Activated B cell treated with CpG ODN at 0.5 μM for 24 hours (primary cell): ENCODE results near the gene UPF1. TPM values are rescaled to one million over a fixed set of nuclear protein-coding genes. Genes with fewer than 3 reads are reported as not detected.

Experiments
- ATAC-seq: fragments of 200-7000 bp; cut with Tn5 transposase; one replicate; pipeline ENCODE4 v1.10.0; 2021; ENCODE audit warnings: low read depth, mild to moderate bottlenecking, moderate library complexity
- CTCF ChIA-PET: fragments of 350-600 bp; sonication (Branson Sonifier 250); formaldehyde crosslinking; loops from one replicate; lab custom pipeline; 2021; ENCODE audit warnings: antibody characterized with exemption; lab: Charles Lee
- POLR2A ChIA-PET: fragments of 350-600 bp; sonication (Branson Sonifier 250); formaldehyde crosslinking; loops from one replicate; lab custom pipeline; 2021; ENCODE audit warnings: antibody characterized with exemption; lab: Charles Lee
- DNase-seq: peaks from one replicate; pipeline ENCODE4 v3.0.0; 2022
- H3K27ac Mint-ChIP-seq: one replicate; pipeline ENCODE4 v1.8.0; 2020; ENCODE audit warnings: mixed read lengths
- H3K27me3 Mint-ChIP-seq: one replicate; pipeline ENCODE4 v1.8.0; 2021; ENCODE audit warnings: mixed read lengths
- H3K36me3 Mint-ChIP-seq: one replicate; pipeline ENCODE4 v1.8.0; 2021; ENCODE audit warnings: low read depth, mixed read lengths
- H3K4me1 Mint-ChIP-seq: one replicate; pipeline ENCODE4 v1.8.0; 2021; ENCODE audit warnings: mixed read lengths
- H3K4me3 Mint-ChIP-seq: one replicate; pipeline ENCODE4 v1.8.0; 2020; ENCODE audit warnings: mild to moderate bottlenecking, mixed read lengths
- H3K9me3 Mint-ChIP-seq: one replicate; pipeline ENCODE4 v1.8.0; 2020; ENCODE audit warnings: mixed read lengths
- CTCF ChIP-seq: fragments of 200-600 bp; IDR thresholded peaks from one replicate; pipeline ENCODE4 v1.8.0; 2022; ENCODE audit warnings: antibody characterized with exemption, mild to moderate bottlenecking
- intact Hi-C: fragments of 100-400 bp; cut with micrococcal nuclease; formaldehyde crosslinking; loops from one replicate; pipeline ENCODE4 v1.15.1; 2024
- total RNA-seq: library from RNA; stranded (reverse); gene quantifications from 2 replicates; pipeline ENCODE4 v1.2.3, GENCODE V29; 2022

Gene UPF1
- total RNA-seq, 1 donor from 2014 or later = 107 TPM

- no peak for DNase-seq
- Mint-ChIP-seq H3K4me3 (no peak overlapping the region), H3K27ac (no peak overlapping the region), H3K27me3 (no peaks in the 10 kb centered on the region), H3K4me1 (peaks cover 83% of the 10 kb centered on the region), H3K36me3 (peaks cover 34% of the 10 kb centered on the region), H3K9me3 (no peaks in the 10 kb centered on the region)
- TF ChIP-seq CTCF = no peak
- no peak for ATAC-seq
- intact Hi-C loops = no loop called here
- ChIA-PET CTCF (interaction anchor here (0.7 to 2.1 kb wide), 2 partner anchors 8 to 389 kb away, joined by 3 to 14 read pairs; no protein-coding TSS in a partner anchor), POLR2A (interaction anchor here (1.1 to 2.1 kb wide), 3 partner anchors 8 to 155 kb away, joined by 5 to 13 read pairs (median 6); partner anchors contain the start of gene UPF1)
These were observed 7.9 kb downstream of the UPF1 start for GRCh38 chr19:18839465-18840287.

- TF ChIP-seq CTCF = no peak
- peaks cover 29% of the 10 kb centered on the region for H3K36me3 Mint-ChIP-seq
- CTCF ChIA-PET = interaction anchor here (0.7 kb wide), 1 partner anchor 390 kb away, joined by 3 read pairs; no protein-coding TSS in a partner anchor
- no peaks in the 10 kb centered on the region for H3K9me3 Mint-ChIP-seq
- no peaks in the 10 kb centered on the region for H3K27me3 Mint-ChIP-seq
- H3K4me3 Mint-ChIP-seq = no peak overlapping the region
- H3K27ac Mint-ChIP-seq = no peak overlapping the region
- DNase-seq (no peak), ATAC-seq (no peak)
- intact Hi-C loops = no loop called here
- H3K4me1 Mint-ChIP-seq = peaks cover 82% of the 10 kb centered on the region
- POLR2A ChIA-PET = interaction anchor here (1.4 to 2.1 kb wide), 2 partner anchors 9 to 156 kb away, joined by 6 to 13 read pairs; partner anchors contain the start of gene UPF1
These were observed 8.8 kb downstream of the UPF1 start for GRCh38 chr19:18840288-18841267.

GRCh38 chr19:18841400-18841799 is 9.6 kb downstream of the UPF1 start:
- TF ChIP-seq CTCF = no peak
- no peak overlapping the region for H3K27ac Mint-ChIP-seq
- no peak overlapping the region for H3K4me3 Mint-ChIP-seq
- ATAC-seq = no peak
- H3K4me1 Mint-ChIP-seq = peaks cover 81% of the 10 kb centered on the region
- no peaks in the 10 kb centered on the region for H3K27me3 Mint-ChIP-seq
- ChIA-PET CTCF (no interaction called here), POLR2A (interaction anchor here (2.1 kb wide), 1 partner anchor 9 kb away, joined by 13 read pairs; the partner anchor contains the start of gene UPF1)
- no peaks in the 10 kb centered on the region for H3K9me3 Mint-ChIP-seq
- intact Hi-C loops = no loop called here
- DNase-seq = no peak
- peaks cover 29% of the 10 kb centered on the region for H3K36me3 Mint-ChIP-seq

GRCh38 chr19:18842166-18842565 is 10.4 kb downstream of the UPF1 start:
- POLR2A ChIA-PET = no interaction called here
- CTCF ChIA-PET = no interaction called here
- intact Hi-C loops = no loop called here

More at GRCh38 chr19:18842166-18842565, 10.4 kb downstream of the UPF1 start:
- DNase-seq = no peak
- no peak overlapping the region for H3K27ac Mint-ChIP-seq
- H3K36me3 Mint-ChIP-seq = peaks cover 33% of the 10 kb centered on the region
- no peak for ATAC-seq
- no peaks in the 10 kb centered on the region for H3K27me3 Mint-ChIP-seq
- no peaks in the 10 kb centered on the region for H3K9me3 Mint-ChIP-seq
- H3K4me1 Mint-ChIP-seq = peaks cover 83% of the 10 kb centered on the region
- no peak overlapping the region for H3K4me3 Mint-ChIP-seq
- TF ChIP-seq CTCF = no peak
